HL-60 (cell line): ENCODE data around the gene PHLDA1.
A peak's percentile ranks its signal among the peaks of the same experiment; 100 is the strongest.

ENCODE experiments used
- DNase-seq, 2 experiments: peaks; one replicate each; pipeline ENCODE4 v3.0.0-alpha.2; 2010 to 2020; ENCODE audit warnings: low read depth in 1 of 2, low spot score in 1 of 2
- H3K27ac ChIP-seq: fragments of 250-450 bp; sonication (Bioruptor Pico); replicated peaks from 2 replicates; pipeline ENCODE4 v1.5.1; 2020; ENCODE audit warnings: mild to moderate bottlenecking, moderate library complexity
- H3K27me3 ChIP-seq: fragments of 250-450 bp; sonication (Bioruptor Pico); 2 replicates; pipeline ENCODE4 v1.5.1; 2021; ENCODE audit warnings: mild to moderate bottlenecking, moderate library complexity; ENCODE audit not compliant: insufficient read depth, poor library complexity, severe bottlenecking
- H3K4me3 ChIP-seq: replicated peaks from 2 replicates; pipeline ENCODE4 v1.5.1; 2011; ENCODE audit warnings: mild to moderate bottlenecking, control low read depth, low read length; ENCODE audit not compliant: insufficient read depth
- GABPA ChIP-seq: IDR thresholded peaks from 2 replicates; pipeline ENCODE4 v1.6.1; 2012; ENCODE audit warnings: low read depth
- POLR2AphosphoS5 ChIP-seq: IDR thresholded peaks from 2 replicates; pipeline ENCODE4 v1.6.1; 2012; ENCODE audit warnings: low read depth
- SPI1 ChIP-seq: IDR thresholded peaks from 2 replicates; pipeline ENCODE4 v1.6.1; 2012; ENCODE audit warnings: low read depth, mild to moderate bottlenecking, borderline replicate concordance
- TF ChIP-seq, protein P1 (sequence below): IDR thresholded peaks from 2 replicates; pipeline ENCODE4 v1.6.1; 2012; ENCODE audit warnings: low read depth; ENCODE audit not compliant: insufficient replicate concordance
- TF ChIP-seq, protein P2 (sequence below): IDR thresholded peaks from one replicate; pipeline ENCODE4 v1.5.1; 2011; ENCODE audit warnings: low read length, control low read depth, inconsistent platforms; ENCODE audit not compliant: insufficient read depth

PHLDA1 gene

DNA sequence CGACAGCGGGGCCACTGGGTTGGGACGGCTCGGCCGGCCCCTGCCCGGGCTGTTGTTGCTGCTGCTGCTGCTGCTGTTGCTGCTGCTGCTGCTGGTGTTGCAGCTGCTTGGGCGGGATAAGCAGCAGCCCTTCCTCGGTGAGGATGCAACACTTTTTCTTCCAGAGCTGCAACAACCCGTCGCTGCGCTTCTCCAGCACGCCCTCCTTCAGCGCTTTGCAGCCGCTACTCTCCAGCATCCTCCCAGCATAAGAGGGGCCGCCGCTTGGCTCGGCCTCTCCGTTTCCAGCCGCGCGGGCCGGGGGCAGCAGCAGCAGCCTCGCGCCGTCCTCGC is 529 bp downstream of the PHLDA1 start:
- Histone ChIP-seq H3K4me3 (peak overlapping the region; percentile 64), H3K27ac (no peak overlapping the region), H3K27me3 (peaks cover 8% of the 10 kb centered on the region)
- TF ChIP-seq SPI1 (no peak), POLR2AphosphoS5 (no peak), GABPA (no peak)
- TF ChIP-seq, protein P1, sequence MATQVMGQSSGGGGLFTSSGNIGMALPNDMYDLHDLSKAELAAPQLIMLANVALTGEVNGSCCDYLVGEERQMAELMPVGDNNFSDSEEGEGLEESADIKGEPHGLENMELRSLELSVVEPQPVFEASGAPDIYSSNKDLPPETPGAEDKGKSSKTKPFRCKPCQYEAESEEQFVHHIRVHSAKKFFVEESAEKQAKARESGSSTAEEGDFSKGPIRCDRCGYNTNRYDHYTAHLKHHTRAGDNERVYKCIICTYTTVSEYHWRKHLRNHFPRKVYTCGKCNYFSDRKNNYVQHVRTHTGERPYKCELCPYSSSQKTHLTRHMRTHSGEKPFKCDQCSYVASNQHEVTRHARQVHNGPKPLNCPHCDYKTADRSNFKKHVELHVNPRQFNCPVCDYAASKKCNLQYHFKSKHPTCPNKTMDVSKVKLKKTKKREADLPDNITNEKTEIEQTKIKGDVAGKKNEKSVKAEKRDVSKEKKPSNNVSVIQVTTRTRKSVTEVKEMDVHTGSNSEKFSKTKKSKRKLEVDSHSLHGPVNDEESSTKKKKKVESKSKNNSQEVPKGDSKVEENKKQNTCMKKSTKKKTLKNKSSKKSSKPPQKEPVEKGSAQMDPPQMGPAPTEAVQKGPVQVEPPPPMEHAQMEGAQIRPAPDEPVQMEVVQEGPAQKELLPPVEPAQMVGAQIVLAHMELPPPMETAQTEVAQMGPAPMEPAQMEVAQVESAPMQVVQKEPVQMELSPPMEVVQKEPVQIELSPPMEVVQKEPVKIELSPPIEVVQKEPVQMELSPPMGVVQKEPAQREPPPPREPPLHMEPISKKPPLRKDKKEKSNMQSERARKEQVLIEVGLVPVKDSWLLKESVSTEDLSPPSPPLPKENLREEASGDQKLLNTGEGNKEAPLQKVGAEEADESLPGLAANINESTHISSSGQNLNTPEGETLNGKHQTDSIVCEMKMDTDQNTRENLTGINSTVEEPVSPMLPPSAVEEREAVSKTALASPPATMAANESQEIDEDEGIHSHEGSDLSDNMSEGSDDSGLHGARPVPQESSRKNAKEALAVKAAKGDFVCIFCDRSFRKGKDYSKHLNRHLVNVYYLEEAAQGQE: no peak
- TF ChIP-seq, protein P2, sequence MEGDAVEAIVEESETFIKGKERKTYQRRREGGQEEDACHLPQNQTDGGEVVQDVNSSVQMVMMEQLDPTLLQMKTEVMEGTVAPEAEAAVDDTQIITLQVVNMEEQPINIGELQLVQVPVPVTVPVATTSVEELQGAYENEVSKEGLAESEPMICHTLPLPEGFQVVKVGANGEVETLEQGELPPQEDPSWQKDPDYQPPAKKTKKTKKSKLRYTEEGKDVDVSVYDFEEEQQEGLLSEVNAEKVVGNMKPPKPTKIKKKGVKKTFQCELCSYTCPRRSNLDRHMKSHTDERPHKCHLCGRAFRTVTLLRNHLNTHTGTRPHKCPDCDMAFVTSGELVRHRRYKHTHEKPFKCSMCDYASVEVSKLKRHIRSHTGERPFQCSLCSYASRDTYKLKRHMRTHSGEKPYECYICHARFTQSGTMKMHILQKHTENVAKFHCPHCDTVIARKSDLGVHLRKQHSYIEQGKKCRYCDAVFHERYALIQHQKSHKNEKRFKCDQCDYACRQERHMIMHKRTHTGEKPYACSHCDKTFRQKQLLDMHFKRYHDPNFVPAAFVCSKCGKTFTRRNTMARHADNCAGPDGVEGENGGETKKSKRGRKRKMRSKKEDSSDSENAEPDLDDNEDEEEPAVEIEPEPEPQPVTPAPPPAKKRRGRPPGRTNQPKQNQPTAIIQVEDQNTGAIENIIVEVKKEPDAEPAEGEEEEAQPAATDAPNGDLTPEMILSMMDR: no peak
- DNase-seq: no peak

- TF ChIP-seq GABPA: no peak
- TF ChIP-seq, protein P2: no peak
- TF ChIP-seq POLR2AphosphoS5: no peak
- TF ChIP-seq SPI1: no peak
- TF ChIP-seq, protein P1: no peak
- DNase-seq: peak in 1 of 2 experiments; percentile 34
- Histone ChIP-seq H3K27me3 (peaks cover 8% of the 10 kb centered on the region), H3K27ac (no peak overlapping the region), H3K4me3 (peak overlapping the region; percentile 64)
Measured at GRCh38 chr12:76030341-76031080, 1.1 kb downstream of the PHLDA1 start.

DNA sequence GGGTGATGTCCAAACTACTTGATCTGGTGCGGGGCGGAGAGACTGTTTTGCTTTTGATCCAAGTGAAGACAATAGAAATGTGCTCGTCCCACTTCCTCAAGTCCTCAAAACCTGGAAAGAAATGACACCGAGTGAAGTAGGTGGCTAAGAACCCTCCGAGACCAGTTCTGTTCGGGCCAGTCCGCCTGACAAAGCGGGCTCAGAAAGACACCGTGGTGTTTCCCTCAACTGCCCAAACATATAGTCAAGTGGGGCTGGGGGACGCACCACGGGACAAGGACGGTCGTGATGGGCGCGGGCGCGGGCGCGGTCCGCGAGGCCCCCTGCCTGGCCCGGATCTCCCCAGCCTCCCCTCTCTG is 1.6 kb downstream of the PHLDA1 start:
- H3K27me3 ChIP-seq: peaks cover 8% of the 10 kb centered on the region
- H3K4me3 ChIP-seq: peak overlapping the region; percentile 64
- TF ChIP-seq SPI1: no peak
- TF ChIP-seq, protein P1: no peak
- TF ChIP-seq POLR2AphosphoS5: no peak
- no peak for DNase-seq
- no peak overlapping the region for H3K27ac ChIP-seq
